ENCODE results near the gene SYNE1.

The SYNE1 gene

DNA sequence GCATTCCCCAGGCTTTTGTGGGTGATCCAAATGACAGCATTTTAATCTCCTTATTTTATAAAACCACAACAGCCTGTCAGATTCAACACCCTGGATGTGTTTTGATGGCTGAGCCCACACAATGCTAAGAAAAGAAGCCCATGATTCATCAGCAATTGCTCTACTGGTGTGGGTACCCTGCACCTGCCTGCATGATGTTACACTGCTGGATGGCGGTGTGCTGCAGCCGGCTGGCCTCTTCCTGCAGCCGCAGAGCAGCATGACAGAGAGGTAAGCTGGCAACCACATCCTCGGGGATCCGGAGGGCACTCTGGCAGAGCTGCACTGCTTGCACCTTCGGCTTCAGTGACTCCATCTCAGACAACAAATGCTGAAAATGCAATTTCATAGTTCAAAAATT, 327.5 kb downstream of the SYNE1 start:
- ChIA-PET POLR2A (no interaction called here), CTCF (interaction anchor here (1.6 to 1.8 kb wide), 2 partner anchors 8 to 29 kb away, joined by 7 to 11 read pairs; no protein-coding TSS in a partner anchor)
- H3K4me3 ChIP-seq (ENCODE audit: low read depth, low read length): no peak overlapping the region
- no peak for DNase-seq (ENCODE audit: low read depth, low spot score)
- TF ChIP-seq, protein P1, sequence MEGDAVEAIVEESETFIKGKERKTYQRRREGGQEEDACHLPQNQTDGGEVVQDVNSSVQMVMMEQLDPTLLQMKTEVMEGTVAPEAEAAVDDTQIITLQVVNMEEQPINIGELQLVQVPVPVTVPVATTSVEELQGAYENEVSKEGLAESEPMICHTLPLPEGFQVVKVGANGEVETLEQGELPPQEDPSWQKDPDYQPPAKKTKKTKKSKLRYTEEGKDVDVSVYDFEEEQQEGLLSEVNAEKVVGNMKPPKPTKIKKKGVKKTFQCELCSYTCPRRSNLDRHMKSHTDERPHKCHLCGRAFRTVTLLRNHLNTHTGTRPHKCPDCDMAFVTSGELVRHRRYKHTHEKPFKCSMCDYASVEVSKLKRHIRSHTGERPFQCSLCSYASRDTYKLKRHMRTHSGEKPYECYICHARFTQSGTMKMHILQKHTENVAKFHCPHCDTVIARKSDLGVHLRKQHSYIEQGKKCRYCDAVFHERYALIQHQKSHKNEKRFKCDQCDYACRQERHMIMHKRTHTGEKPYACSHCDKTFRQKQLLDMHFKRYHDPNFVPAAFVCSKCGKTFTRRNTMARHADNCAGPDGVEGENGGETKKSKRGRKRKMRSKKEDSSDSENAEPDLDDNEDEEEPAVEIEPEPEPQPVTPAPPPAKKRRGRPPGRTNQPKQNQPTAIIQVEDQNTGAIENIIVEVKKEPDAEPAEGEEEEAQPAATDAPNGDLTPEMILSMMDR (IDR thresholded peaks at IDR 0.05; ENCODE audit: insufficient read depth, low read length, missing control alignments): no peak

DNA sequence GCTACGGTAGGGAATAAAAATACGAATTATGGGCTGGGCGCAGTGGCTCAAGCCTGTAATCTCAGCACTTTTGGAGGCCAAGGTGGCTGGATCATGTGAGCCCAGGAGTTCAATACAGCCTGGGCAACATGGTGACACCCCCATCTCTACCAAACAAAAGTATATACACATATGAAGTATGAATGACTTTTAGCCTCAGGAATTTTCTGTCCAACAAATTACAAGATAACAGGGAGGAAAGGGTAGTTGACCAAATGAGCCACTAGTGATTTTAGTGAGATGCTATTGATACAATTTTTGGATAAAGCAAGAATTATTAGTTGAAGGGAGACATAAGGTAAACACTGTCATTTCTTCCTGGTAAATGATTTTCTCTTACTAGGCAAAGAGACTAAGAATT, 328.2 kb downstream of the SYNE1 start:
- DNase-seq (ENCODE audit: low read depth, low spot score): no peak
- no peak overlapping the region for H3K4me3 ChIP-seq (ENCODE audit: low read depth, low read length)
- ChIA-PET CTCF (no interaction called here), POLR2A (no interaction called here)
- TF ChIP-seq, protein P1 (IDR thresholded peaks at IDR 0.05; ENCODE audit: insufficient read depth, low read length, missing control alignments): no peak

GRCh38 chr6:152308306-152308705, 328.9 kb downstream of the SYNE1 start:
- TF ChIP-seq, protein P1 (IDR thresholded peaks at IDR 0.05; ENCODE audit: insufficient read depth, low read length, missing control alignments): no peak
- DNase-seq (ENCODE audit: low read depth, low spot score): no peak
- ChIA-PET POLR2A (no interaction called here), CTCF (no interaction called here)
- H3K4me3 ChIP-seq (ENCODE audit: low read depth, low read length): no peak overlapping the region

GRCh38 chr6:152305672-152306071, 331.5 kb downstream of the SYNE1 start:
- H3K4me3 ChIP-seq (ENCODE audit: low read depth, low read length): no peak overlapping the region
- TF ChIP-seq, protein P1 (IDR thresholded peaks at IDR 0.05; ENCODE audit: insufficient read depth, low read length, missing control alignments): no peak
- POLR2A ChIA-PET: no interaction called here
- CTCF ChIA-PET: interaction anchor here (0.9 to 2.2 kb wide), 4 partner anchors 10 to 63 kb away, joined by 3 to 6 read pairs (median 4); no protein-coding TSS in a partner anchor
- DNase-seq (ENCODE audit: low read depth, low spot score): no peak

DNA sequence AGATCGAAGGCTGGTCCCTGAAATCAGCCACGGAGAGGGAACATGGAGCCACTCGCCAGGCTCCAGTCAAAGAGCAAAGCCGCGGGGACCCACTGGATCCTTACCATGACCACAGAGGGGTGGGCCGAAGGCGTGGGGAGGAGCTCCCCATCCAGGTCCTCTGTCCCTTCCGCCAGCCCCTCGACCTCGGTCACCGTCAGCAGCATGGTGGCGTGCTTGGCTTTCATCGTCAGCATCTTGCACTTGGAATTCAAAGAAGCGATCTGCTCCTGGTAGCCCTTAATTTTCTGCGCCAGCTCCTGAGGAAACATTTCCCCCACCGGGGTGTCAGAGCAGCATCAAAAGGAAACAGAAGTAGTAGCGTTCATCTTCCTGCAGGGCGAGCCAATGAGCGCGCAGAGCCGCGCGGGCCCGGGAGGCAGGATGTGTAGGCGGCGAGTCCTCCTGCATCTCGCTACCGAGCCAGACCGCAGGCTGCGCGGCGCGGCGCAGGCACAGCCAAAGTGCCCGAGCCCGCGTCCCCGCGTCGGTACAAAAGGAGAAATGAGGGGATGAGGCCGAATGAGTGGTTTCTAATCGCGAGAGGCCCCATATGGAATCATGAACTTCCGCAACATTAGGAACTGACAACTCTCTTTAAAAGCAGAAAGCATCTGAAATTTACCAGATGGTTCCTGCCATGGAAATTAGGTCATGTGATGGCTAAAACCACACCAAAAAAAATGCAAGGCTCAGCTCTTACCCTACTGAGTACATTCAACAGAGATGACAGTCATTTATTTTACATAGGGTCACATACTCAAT, 335.2 kb downstream of the SYNE1 start:
- H3K4me3 ChIP-seq (ENCODE audit: low read depth, low read length): peak overlapping the region; percentile 68
- TF ChIP-seq, protein P1 (IDR thresholded peaks at IDR 0.05; ENCODE audit: insufficient read depth, low read length, missing control alignments): peak; percentile 73
- no peak for DNase-seq (ENCODE audit: low read depth, low spot score)
- ChIA-PET CTCF (interaction anchor here (0.6 to 3.4 kb wide), 21 partner anchors 9 to 369 kb away, joined by 3 to 22 read pairs (median 5); no protein-coding TSS in a partner anchor), POLR2A (interaction anchor here (0.6 to 1.0 kb wide), 2 partner anchors 9 to 68 kb away, joined by 3 to 4 read pairs; no protein-coding TSS in a partner anchor)

DNA sequence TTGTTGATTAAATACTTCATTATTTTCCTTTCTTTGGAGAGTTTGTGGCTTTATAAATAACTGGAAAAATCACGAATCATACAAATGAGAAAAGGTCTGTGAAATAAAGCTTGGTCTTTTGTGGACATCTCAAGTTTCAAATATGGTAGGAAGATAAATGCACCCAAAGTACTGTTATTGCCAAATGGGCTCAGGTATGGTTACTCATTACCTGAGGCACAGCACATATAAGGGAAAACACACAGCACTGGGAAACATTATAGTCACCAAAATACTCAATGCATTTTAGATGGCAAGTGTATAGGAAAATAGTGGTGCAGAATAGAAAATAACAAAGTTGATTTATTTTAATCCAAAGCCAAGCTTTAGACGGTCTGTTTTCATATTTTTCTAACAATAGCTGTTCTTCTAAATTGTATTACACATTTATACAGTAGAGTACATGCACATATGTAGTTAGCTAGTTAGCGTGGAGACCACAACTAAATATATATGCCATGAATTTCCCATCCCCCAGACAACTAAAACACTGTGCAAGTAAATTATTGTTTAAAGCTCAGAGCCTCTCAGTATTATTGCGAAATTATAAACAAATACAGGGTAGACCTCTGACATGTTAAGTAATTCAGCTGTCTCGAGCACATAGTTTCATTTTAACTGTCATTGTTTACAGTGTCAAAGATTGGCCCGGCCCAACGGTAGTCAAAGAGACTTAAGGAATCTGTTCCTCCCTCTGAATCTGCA, 336.0 kb downstream of the SYNE1 start:
- ChIA-PET POLR2A (interaction anchor here (1.0 kb wide), 1 partner anchor 10 kb away, joined by 4 read pairs; no protein-coding TSS in a partner anchor), CTCF (interaction anchor here (0.6 to 3.4 kb wide), 21 partner anchors 9 to 370 kb away, joined by 3 to 22 read pairs (median 5); no protein-coding TSS in a partner anchor)
- DNase-seq (ENCODE audit: low read depth, low spot score): no peak
- peak overlapping the region; percentile 68 for H3K4me3 ChIP-seq (ENCODE audit: low read depth, low read length)
- TF ChIP-seq, protein P1 (IDR thresholded peaks at IDR 0.05; ENCODE audit: insufficient read depth, low read length, missing control alignments): no peak
